HAP-1 (cell line): ENCODE measurements around the gene MSH5.

ENCODE experiments used
- DNase-seq, 2 experiments: peaks; one replicate each; pipeline ENCODE4 v3.0.0-alpha.2; 2016 to 2020; ENCODE audit warnings: low spot score in 2 of 2
- H3K27me3 ChIP-seq: fragments of 250-450 bp; sonication (Bioruptor Pico); 2 replicates; pipeline ENCODE4 v1.5.1; 2020; ENCODE audit warnings: low read depth, mild to moderate bottlenecking, moderate library complexity
- H3K36me3 ChIP-seq: fragments of 250-450 bp; sonication (Bioruptor Pico); replicated peaks from 2 replicates; pipeline ENCODE4 v1.5.1; 2020; ENCODE audit warnings: mild to moderate bottlenecking
- H3K4me1 ChIP-seq: fragments of 250-450 bp; sonication (Bioruptor Pico); 2 replicates; pipeline ENCODE4 v1.5.1; 2020; ENCODE audit warnings: mild to moderate bottlenecking
- H3K4me3 ChIP-seq: fragments of 250-450 bp; sonication (Bioruptor Pico); 2 replicates; pipeline ENCODE4 v1.5.1; 2020; ENCODE audit warnings: mild to moderate bottlenecking, moderate library complexity
- H3K9me3 ChIP-seq: fragments of 250-450 bp; sonication (Bioruptor Pico); 2 replicates; pipeline ENCODE4 v1.5.1; 2020; ENCODE audit warnings: mild to moderate bottlenecking, moderate library complexity
- in situ Hi-C: fragments of 300-500 bp; cut with MboI; formaldehyde crosslinking; loops from 3 replicates; pipeline ENCODE4 v1.14.3; 2020; ENCODE audit warnings: low sequenced_read_pairs, inconsistent platforms, mixed read lengths

MSH5 gene

DNA sequence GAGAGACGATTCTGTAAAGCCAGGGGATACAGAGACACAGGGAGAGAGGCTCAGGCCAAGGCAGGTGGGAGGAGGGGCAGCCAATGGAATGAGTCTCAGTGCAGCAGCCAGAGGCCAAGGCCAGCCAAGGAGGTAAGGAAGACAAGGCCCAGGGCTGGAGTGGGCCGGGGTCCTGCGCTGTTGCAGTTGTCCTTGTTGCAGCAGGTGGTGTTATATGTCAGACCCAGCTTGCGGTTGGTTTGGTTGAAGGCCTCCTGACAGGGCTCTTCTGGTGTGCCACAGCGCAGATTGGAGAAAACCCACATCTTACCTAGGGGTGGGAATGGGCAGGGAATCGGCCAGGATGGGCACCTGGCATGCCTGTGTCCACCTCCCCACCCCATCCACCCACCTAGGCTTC, 20.8 kb upstream of the MSH5 start:
- Histone ChIP-seq H3K27me3 (no peaks in the 10 kb centered on the region), H3K4me1 (peaks cover 3% of the 10 kb centered on the region), H3K9me3 (no peaks in the 10 kb centered on the region), H3K36me3 (no peaks in the 10 kb centered on the region), H3K4me3 (no peak overlapping the region)
- DNase-seq: no peak
- in situ Hi-C loops: no loop called here

DNA sequence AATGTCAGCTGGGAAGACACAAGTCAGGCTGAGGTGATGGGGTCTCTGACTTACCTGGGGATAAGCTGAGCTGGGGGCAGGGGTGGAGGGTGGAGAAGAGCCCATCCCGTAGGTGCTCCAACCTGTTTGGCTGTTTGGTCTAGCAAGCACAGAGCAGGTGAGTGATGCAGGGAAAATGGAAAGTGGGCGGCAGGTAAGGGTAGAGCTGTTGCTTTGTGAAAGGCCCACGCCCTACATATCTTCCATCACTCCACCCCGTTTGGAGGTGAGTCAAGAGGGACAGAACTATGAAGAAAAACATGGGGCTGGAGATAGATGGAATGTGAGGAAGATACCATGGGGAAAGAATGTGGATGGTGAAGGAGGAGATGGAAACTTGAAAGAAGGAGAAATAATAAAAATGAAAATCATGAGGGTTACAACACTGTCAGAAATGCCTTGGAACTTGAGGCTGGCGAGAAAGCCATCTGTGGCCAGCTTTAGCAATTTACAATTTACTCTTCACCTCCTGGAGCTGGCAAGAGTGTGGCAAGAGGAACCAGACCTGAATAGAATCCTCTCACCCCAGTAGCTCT, 19.5 kb upstream of the MSH5 start:
- no peaks in the 10 kb centered on the region for H3K9me3 ChIP-seq
- no peak for DNase-seq

DNA sequence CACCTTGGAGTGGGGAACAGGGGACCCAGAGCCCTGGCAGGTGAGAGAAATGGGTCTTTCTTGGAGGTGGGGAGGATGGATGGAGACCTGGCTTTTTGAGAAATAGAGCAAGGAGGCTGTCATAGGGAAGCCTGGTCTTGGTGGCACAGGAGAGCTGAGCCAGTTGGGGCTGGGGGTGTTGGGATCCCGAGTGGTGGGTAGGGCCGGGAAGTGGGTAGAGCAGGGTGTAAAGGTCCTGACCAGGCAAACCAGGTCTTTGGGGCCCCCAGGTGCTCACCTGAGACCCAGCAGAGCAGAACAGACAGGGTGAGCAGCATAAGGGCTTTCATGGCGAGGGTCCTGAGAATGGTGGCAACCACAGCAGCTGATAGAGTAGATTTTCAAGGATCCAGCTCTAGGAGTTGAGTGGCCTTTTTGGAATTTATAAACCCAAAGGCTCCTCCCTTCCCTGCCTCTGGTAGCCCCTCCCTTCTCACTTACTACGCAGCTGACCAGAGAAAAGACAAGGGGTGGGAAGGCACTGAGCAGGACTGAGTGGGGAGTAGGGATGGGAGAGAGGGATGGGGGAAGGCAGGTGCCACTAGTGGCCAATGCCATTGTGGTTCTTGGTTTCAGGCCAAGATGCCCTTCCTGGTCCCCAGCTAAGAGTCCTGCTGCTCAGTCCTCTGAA, 18.3 kb upstream of the MSH5 start, which contains the start of gene LY6G6C:
Gene LY6G6C, minus strand, starts transcription at position 396 of the 670 bp plus-strand sequence. Its CDS starts 67 bp downstream, at position 329.
- Histone ChIP-seq H3K4me1 (no peaks in the 10 kb centered on the region), H3K4me3 (no peak within 1 kb of the TSS), H3K27me3 (no peaks in the 10 kb centered on the region), H3K9me3 (no peaks in the 10 kb centered on the region), H3K36me3 (no peaks in the 10 kb centered on the region)
- in situ Hi-C loops: no loop called here
- DNase-seq: no peak

More for the DNA sequence above, 19.5 kb upstream of the MSH5 start:
- no peaks in the 10 kb centered on the region for H3K4me1 ChIP-seq
- in situ Hi-C loops: no loop called here
- no peak overlapping the region for H3K4me3 ChIP-seq
- H3K27me3 ChIP-seq: no peaks in the 10 kb centered on the region
- no peaks in the 10 kb centered on the region for H3K36me3 ChIP-seq

DNA sequence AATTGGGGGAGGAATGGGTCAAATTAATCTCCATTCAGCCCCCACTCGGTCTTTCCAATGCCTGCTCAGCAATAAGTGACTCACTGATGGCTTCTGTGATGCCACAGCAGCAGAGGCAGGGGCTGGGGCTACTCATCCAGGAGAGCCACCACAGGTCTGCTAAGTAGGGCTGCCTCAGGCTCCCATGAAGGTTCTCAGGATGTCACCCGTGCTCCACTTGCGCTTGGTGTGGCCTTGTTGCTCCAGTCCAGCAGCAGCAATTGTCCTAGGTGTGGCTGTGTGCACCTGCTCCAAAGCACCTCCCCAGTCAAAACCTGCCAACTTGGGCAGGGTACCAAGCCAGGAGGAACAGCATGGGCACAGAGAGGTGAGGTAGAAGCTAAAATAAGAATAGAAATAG, 17.6 kb upstream of the MSH5 start:
- in situ Hi-C loops: no loop called here
- DNase-seq: no peak

DNA sequence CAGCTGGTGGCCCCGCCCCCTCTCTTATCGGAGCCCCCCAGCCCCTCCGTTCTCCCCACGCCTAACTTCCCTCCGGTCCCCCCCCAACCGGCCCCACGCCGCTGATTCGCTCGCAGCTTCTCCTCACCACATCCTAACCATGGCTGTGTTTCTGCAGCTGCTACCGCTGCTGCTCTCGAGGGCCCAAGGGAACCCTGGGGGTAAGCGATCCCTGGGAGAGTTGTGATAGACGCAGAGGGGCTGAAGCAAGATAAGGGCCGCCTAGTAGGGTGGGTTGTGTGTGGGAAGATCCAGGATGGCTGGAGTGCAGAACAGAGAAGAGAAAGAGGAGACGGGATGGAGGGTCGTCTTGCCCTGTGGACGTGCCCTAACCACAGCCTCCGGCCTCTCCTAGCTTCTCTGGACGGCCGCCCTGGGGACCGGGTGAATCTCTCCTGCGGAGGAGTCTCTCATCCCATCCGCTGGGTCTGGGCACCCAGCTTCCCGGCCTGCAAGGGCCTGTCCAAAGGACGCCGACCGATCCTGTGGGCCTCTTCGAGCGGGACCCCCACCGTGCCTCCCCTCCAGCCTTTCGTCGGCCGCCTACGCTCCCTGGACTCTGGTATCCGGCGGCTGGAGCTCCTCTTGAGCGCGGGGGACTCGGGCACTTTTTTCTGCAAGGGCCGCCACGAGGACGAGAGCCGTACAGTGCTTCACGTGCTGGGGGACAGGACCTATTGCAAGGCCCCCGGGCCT, 16.4 kb upstream of the MSH5 start, which contains the start of gene MPIG6B:
Gene MPIG6B, plus strand, starts transcription at position 129 of the 735 bp plus-strand sequence. Its CDS starts 11 bp downstream, at position 140.
- no peak for DNase-seq
- no peaks in the 10 kb centered on the region; the same call in 1 of the 2 replicates for H3K36me3 ChIP-seq
- no peaks in the 10 kb centered on the region for H3K4me1 ChIP-seq
- no peak within 1 kb of the TSS for H3K4me3 ChIP-seq
- H3K9me3 ChIP-seq: no peaks in the 10 kb centered on the region
- no peaks in the 10 kb centered on the region for H3K27me3 ChIP-seq
- in situ Hi-C loops: no loop called here

More for the DNA sequence above, 17.6 kb upstream of the MSH5 start:
- Histone ChIP-seq H3K36me3 (no peaks in the 10 kb centered on the region), H3K27me3 (no peaks in the 10 kb centered on the region), H3K9me3 (no peaks in the 10 kb centered on the region), H3K4me3 (no peak overlapping the region), H3K4me1 (no peaks in the 10 kb centered on the region)

DNA sequence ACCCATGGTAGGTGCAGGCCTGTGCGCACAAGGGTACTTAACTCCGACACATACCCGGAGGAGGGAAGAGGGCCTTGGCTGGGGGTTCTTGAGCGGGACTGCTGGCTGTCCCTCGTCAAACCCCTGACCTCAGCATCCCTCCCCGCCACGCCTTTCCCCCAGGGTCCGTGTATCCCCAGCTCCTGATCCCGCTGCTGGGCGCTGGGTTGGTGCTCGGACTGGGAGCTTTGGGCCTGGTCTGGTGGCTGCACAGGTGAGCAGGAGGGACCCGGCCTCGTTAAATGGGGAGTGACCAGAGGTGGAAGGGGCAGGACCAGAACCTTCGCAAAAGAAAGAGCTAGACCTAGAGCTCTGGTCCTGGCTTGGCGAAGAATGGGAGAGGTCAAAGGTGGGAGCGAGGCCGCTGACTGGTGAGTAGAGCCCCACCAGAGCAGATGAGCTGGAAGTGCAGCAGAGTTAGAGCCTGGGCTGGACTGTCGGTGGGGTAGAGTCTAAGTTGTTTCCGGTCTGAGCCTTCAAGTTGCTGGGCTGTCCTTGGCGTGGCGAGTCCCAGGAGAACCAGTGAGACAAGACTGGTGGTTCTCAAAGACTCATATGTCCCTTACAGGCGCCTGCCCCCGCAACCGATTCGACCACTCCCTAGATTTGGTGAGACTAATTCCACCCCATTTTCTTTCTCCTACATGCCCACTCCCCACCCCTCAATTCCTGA, 15.7 kb upstream of the MSH5 start:
- Histone ChIP-seq H3K9me3 (no peaks in the 10 kb centered on the region), H3K36me3 (no peaks in the 10 kb centered on the region; the same call in 1 of the 2 replicates), H3K27me3 (no peaks in the 10 kb centered on the region), H3K4me3 (no peak overlapping the region), H3K4me1 (no peaks in the 10 kb centered on the region; the same call in 1 of the 2 replicates)
- in situ Hi-C loops: no loop called here
- DNase-seq: no peak

DNA sequence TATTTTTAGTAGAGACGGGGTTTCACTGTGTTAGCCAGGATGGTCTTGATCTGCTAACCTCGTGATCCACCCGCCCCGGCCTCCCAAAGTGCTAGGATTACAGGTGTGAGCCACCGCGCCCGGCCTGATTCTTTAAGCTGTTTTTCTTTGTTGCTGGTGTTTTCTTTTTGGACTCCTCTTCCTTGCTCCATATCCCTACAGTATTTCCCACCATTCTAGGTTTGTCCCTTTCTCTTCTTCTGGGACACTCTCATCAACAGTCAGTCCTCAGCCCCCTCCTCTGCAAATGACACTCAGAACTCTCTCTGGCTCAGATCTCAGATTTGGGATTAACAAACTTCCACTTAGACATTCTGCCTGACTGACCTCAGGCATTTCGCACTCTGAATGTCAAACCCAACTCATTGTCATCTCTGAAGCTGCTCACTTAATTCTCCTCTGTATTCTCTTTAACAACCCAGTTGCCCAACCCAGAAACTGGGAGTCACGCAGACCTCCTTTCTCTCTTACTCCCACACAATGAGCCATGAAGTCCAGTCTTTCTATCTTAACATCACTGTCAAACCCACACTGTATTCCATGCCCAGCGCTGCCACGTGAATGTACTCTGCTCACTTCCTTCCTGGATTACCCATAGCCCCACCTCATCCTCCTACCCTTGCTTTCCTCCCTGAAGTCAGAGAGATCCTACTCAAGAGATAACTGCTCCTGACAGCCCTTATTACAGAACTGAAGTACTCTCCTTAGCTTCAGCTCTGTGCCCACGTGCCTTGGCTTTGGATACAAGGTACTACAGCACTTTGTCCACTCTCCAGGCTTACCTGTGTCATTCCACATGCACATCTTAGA, 14.1 kb upstream of the MSH5 start:
- peaks cover 4% of the 10 kb centered on the region for H3K36me3 ChIP-seq
- H3K4me3 ChIP-seq: no peak overlapping the region
- DNase-seq: no peak
- no peaks in the 10 kb centered on the region for H3K27me3 ChIP-seq
- no peaks in the 10 kb centered on the region for H3K9me3 ChIP-seq
- H3K4me1 ChIP-seq: peaks cover 4% of the 10 kb centered on the region; the same call in 1 of the 2 replicates
- in situ Hi-C loops: no loop called here

DNA sequence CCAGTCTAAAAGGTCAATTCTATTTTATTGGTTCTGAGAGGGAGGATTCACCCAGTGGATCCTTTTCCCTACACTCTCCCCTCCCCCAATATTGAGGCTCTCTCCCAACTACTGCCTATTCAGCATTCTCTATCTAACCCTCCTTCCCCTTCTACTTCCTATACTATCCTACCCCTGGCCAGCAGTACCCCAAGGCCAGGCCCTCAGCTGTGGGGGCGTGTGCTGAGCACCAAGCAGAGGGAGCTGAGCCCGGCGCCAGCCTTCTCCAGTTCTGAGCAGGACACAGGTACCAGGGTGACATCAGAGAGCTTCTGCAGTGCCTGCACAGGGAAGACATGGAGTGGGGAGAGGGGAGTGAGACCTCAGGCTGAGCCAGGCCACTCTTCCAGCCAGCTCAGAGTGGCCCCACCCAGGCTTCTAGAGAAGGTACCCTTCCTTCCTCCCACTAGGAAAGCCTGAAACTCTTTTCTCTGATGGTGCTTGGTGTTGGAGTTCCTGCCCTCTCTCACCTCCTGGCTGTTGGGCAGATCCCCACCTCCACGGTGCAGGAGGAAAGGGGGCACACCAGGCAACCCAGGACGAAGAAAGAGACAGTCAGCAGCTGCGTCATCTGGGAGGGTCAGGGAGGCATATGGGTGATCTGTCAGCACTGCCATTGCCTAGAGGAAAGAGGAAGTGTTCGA, 12.6 kb upstream of the MSH5 start:
- no peak for DNase-seq
- Histone ChIP-seq H3K27me3 (no peaks in the 10 kb centered on the region), H3K36me3 (peaks cover 17% of the 10 kb centered on the region), H3K4me1 (peaks cover 4% of the 10 kb centered on the region; the same call in 1 of the 2 replicates), H3K9me3 (no peaks in the 10 kb centered on the region), H3K4me3 (no peak overlapping the region)
- in situ Hi-C loops: no loop called here

DNA sequence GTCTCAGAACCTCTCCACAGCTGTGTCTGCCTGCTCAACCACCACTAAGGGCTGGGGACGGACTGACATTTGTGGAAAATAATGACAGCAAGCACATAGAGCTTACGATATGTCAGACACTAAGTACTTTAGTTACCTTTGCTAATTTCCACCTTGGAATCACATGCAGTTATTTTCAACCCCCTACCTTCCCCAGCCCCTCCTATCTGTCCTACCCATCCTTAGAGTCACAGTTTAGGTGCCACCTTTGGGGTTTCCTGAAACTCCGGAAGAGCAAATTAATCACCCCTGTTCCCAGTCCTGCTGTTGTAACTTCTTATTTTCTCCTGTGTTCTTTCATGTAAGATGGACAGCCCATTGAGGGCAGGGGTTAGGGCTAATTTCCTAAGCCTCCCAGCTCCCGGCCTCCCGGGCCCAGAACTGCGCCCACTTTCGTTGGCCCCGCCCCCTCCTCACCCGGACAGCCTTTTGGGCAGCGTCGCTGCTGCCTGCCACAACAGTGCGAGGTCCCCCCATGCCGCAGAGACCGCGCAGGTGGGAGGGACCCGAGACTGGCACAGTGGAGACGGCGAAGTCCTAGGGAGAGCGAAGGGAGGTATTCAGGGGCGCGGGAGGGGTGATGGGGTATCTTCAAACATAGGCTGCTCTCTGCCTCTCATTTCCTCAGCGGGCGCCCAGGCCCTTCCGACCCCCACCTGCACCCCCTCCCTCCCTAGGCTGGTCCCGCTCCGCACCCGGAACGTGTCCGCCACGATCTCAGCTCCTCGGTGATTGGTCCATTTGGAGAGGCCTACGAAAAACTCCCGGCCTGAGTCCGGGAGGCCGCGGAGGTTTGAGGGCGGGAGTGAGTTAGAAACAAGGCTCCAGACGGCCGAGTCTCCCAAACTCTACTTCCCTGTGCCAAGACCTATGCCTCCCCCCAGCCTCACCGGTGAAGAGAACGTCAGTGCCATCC, 11.8 kb upstream of the MSH5 start:
- no peak for DNase-seq
- Histone ChIP-seq H3K4me1 (peaks cover 4% of the 10 kb centered on the region; the same call in 1 of the 2 replicates), H3K4me3 (no peak overlapping the region), H3K27me3 (no peaks in the 10 kb centered on the region), H3K9me3 (no peaks in the 10 kb centered on the region), H3K36me3 (peaks cover 25% of the 10 kb centered on the region)
- in situ Hi-C loops: no loop called here

DNA sequence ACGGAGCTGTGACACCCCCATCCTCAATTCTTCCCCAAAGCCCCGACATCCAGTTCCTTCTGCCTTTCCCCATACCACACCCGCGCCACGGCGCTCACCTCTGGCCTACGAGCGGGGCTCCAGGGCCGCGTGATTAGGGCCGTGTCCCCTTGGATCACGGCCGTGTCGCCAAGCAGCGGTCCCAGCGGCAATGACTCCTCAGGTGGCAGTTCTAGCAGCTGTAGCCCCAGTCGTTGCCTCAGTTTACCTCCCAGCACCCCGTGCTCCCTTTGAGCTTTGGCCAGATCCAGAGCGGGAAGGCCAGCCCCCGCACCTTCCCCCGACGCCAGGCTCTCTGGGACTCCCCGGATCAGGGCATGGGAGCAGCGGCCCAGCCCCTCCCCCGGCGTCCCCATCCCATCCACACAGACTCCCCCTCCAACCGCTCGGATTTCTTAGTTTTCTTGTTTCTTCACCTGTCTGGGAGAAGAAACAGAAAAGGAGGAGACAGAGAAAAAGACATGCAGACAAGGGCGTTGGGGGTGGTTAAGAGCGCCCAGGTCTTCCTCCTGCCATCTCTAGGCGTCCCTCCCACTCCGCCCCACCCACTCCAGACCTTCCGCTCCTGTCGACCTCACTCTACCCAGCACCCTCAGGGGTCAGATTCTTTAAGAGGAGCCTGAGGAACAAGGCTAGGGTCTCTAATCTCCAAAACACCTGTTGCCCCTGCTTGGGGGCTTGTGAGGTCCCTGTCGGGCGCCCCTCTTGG, 10.9 kb upstream of the MSH5 start, which contains the start of gene DDAH2:
Gene DDAH2, minus strand, starts transcription at position 533 of the 748 bp plus-strand sequence. Its CDS starts 138 bp downstream, at position 395.
- Histone ChIP-seq H3K4me3 (peak within 1 kb of the TSS; percentile 82), H3K9me3 (no peaks in the 10 kb centered on the region), H3K27me3 (no peaks in the 10 kb centered on the region), H3K36me3 (peaks cover 35% of the 10 kb centered on the region), H3K4me1 (peaks cover 5% of the 10 kb centered on the region; the same call in 1 of the 2 replicates)
- no peak for DNase-seq
- in situ Hi-C loops: no loop called here

DNA sequence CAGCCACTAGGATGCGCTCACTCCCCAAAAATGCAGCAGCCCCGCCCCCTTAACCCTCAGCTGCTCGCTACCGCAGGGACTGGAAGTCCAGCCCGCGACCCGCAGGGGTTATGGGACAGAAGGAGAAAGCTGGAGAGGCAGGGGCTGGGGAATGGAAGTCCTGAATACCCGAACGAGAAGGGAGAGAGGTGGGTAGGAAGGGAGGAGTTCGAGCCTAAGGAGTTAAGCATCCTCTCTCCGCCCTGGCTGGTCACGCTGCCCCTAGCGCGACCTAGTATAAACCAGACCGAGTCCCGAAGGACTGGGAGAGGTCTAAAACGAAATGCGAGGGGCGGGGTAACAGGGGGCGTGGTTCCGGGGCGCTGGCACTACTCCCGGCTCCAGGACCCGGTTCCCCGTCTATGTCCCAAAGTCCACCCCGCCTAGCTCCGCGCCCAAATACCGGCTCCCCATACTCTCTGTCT, 10.3 kb upstream of the MSH5 start:
- Histone ChIP-seq H3K9me3 (no peaks in the 10 kb centered on the region), H3K4me3 (peak overlapping the region; percentile 82), H3K36me3 (peaks cover 41% of the 10 kb centered on the region), H3K27me3 (no peaks in the 10 kb centered on the region), H3K4me1 (peaks cover 11% of the 10 kb centered on the region; the same call in 1 of the 2 replicates)
- in situ Hi-C loops: no loop called here
- DNase-seq: peak; percentile 80 to 96
